ENCODE measurements around the gene HIRIP3.
A peak's percentile ranks its signal among the peaks of the same experiment; 100 is the strongest.
"Not testable (repeated sequence)": the region's sequence is repeated elsewhere in the genome, so short reads cannot be mapped to it uniquely, and the experiment has no call there.

HIRIP3 gene

GRCh38 chr16:29995324-29995910 lies at the start of gene HIRIP3:
Gene HIRIP3, minus strand, starts transcription at chr16:29995617. Its CDS starts 12 bp downstream, at chr16:29995605.
- peak; percentile 91 for DNase-seq

GRCh38 chr16:30041841-30042240 lies 46.4 kb upstream of the HIRIP3 start:
- DNase-seq = no peak

- DNase-seq = not testable (repeated sequence)
These were observed 45.3 kb upstream of the HIRIP3 start for GRCh38 chr16:30040690-30041089.

GRCh38 chr16:30040221-30040620 lies 44.8 kb upstream of the HIRIP3 start:
- DNase-seq = no peak

GRCh38 chr16:30033270-30033669 lies 37.9 kb upstream of the HIRIP3 start:
- no peak for DNase-seq

- DNase-seq = peak; percentile 50
These were observed 36.8 kb upstream of the HIRIP3 start for GRCh38 chr16:30032083-30032819.

GRCh38 chr16:30031477-30031918 lies 36.1 kb upstream of the HIRIP3 start:
- DNase-seq = no peak

- DNase-seq = peak; percentile 77
These were observed 35.5 kb upstream of the HIRIP3 start, which contains the start of gene TLCD3B for GRCh38 chr16:30030841-30031413. Gene TLCD3B, minus strand, starts transcription at chr16:30031271. Its CDS starts 744 bp downstream, at chr16:30030527.

- DNase-seq = no peak
These were observed 34.7 kb upstream of the HIRIP3 start for GRCh38 chr16:30030011-30030685.

GRCh38 chr16:30028438-30029076 lies 33.1 kb upstream of the HIRIP3 start:
- DNase-seq = no peak

- DNase-seq = no peak
These were observed 32.4 kb upstream of the HIRIP3 start for GRCh38 chr16:30027588-30028437.

- no peak for DNase-seq
These were observed 31.0 kb upstream of the HIRIP3 start for GRCh38 chr16:30026449-30026848.

- DNase-seq = no peak
These were observed 30.2 kb upstream of the HIRIP3 start for GRCh38 chr16:30025574-30025973.

GRCh38 chr16:30025156-30025555 lies 29.7 kb upstream of the HIRIP3 start:
- no peak for DNase-seq

GRCh38 chr16:30024451-30024850 lies 29.0 kb upstream of the HIRIP3 start:
- DNase-seq = no peak

GRCh38 chr16:30023586-30023985 lies 28.2 kb upstream of the HIRIP3 start:
- DNase-seq = no peak

GRCh38 chr16:30022887-30023286 lies 27.5 kb upstream of the HIRIP3 start, which contains the start of gene C16orf92:
Gene C16orf92, plus strand, starts transcription at chr16:30023198. Its CDS starts 143 bp downstream, at chr16:30023341.
- DNase-seq = no peak

GRCh38 chr16:30018731-30019158 lies 23.3 kb upstream of the HIRIP3 start:
- no peak for DNase-seq

- not testable (repeated sequence) for DNase-seq
These were observed 22.5 kb upstream of the HIRIP3 start for GRCh38 chr16:30017937-30018336.

GRCh38 chr16:30017277-30017656 lies 21.9 kb upstream of the HIRIP3 start:
- DNase-seq = no peak

GRCh38 chr16:30016555-30017276 lies 21.3 kb upstream of the HIRIP3 start:
- DNase-seq = no peak
